Fibroblast of the aortic adventitia (primary cell): ENCODE results near the gene TCERG1L. TPM values are rescaled to one million over a fixed set of nuclear protein-coding genes. Genes with fewer than 3 reads are reported as not detected.

Experiments used
- DNase-seq: peaks from one replicate; pipeline ENCODE4 v3.0.0-alpha.2; 2010; ENCODE audit warnings: low read depth
- H3K4me3 ChIP-seq: 2 replicates; pipeline ENCODE4 v1.5.1; 2011; ENCODE audit warnings: low read depth, mild to moderate bottlenecking, control low read depth, low read length, moderate library complexity
- CTCF ChIP-seq: IDR thresholded peaks from 2 replicates; pipeline ENCODE4 v1.5.1; 2011; ENCODE audit warnings: mild to moderate bottlenecking, low read length, control low read depth, inconsistent platforms; ENCODE audit not compliant: insufficient read depth
- total RNA-seq: library from RNA; depleted of rRNA; stranded (reverse); fragments of >200 nt; gene quantifications from 2 replicates; pipeline ENCODE4 v1.2.3, GENCODE V29; 2012; ENCODE audit warnings: low replicate concordance

TCERG1L gene
- total RNA-seq, 1 donor: not detected

DNA sequence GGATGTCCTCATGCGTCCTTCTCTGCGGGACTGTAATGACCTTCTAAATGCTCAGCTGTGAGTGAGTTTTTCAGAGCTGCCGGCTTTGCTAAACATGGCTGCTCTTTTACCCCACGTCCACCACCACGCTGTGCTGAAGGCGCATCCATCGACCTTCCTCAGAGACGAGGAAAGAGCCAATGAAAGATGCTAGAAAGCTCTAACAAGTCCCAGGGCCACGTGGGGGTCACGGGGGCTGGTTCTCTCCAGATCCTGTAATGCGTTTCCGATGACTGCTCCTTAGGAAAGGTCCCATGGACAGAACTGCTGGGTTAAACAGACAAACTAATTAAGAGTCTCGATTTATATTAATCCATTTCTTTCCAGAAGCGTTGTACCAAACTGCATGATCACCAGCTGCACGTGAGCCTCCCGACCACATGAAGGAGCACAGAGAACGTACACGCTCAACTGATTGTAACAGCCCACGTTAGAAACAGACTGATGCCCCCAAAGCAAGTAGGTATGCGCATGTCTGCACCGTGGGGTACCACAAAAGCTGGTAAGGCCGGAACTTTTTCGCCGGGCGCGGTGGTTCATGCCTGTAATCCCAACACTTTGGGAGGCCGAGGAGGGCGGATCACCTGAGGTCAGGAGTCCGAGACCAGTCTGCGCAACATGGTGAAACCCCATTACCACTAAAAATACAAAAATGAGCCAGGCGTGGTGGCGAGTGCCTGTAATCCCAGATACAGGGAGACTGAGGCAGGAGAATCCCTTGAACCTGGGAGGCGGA, 109.6 kb downstream of the TCERG1L start:
- no peak overlapping the region for H3K4me3 ChIP-seq
- TF ChIP-seq CTCF: no peak
- no peak for DNase-seq

- DNase-seq: no peak
- no peak overlapping the region for H3K4me3 ChIP-seq
- TF ChIP-seq CTCF: no peak
These were observed 110.6 kb downstream of the TCERG1L start for GRCh38 chr10:131200856-131201470.

DNA sequence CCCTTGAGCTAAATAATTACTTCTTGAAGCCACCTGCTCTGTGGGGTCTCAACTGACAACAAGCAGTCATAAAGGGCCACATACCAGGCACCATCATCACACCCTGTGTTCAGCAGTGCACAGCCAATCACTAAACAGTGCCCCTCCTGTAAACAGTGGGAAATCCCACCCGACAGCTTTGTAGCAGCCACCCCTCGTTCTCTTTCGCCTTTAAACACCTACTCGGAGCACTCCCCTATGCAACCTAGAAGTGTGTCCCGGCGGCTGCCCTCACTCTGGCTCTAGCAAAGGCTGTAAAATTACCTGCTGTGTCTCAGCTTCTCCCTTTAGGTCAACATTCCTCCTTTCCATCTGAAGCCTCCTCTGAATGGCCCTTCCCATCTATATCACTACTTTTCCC, 111.9 kb downstream of the TCERG1L start:
- TF ChIP-seq CTCF: no peak
- no peak overlapping the region for H3K4me3 ChIP-seq
- DNase-seq: no peak

- DNase-seq: no peak
- H3K4me3 ChIP-seq: no peak overlapping the region
- TF ChIP-seq CTCF: no peak
These were observed 112.7 kb downstream of the TCERG1L start for GRCh38 chr10:131198843-131199242.

GRCh38 chr10:131198401-131198800, 113.1 kb downstream of the TCERG1L start:
- no peak for TF ChIP-seq CTCF
- no peak for DNase-seq
- no peak overlapping the region for H3K4me3 ChIP-seq

- no peak for DNase-seq
- H3K4me3 ChIP-seq: no peak overlapping the region
- no peak for TF ChIP-seq CTCF
These were observed 115.2 kb downstream of the TCERG1L start for GRCh38 chr10:131196176-131196885.
